GM13977 (cell line): ENCODE results near the gene ASB3.

ENCODE experiments used
- DNase-seq: peaks from one replicate; pipeline ENCODE4 v3.0.0; 2012; ENCODE audit warnings: low spot score
- CTCF ChIP-seq: IDR thresholded peaks from 2 replicates; pipeline ENCODE4 v1.5.1; 2012; ENCODE audit warnings: mild to moderate bottlenecking, control low read depth; ENCODE audit not compliant: insufficient read depth; ENCODE audit errors: extremely low read depth, missing control alignments
- in situ Hi-C: fragments of 300-500 bp; cut with MboI; formaldehyde crosslinking; loops from one replicate; pipeline ENCODE4 v1.12.0; 2022; ENCODE audit warnings: low sequenced_read_pairs, low pct_unique_long_range_greater_than_20kb, mixed read lengths, inconsistent platforms; ENCODE audit not compliant: unreplicated experiment

The ASB3 gene

GRCh38 chr2:53629001-53629400, 157.8 kb downstream of the ASB3 start:
- in situ Hi-C loops, result no loop called here
- no peak for TF ChIP-seq CTCF
- DNase-seq, result no peak

GRCh38 chr2:53622141-53622540, 164.6 kb downstream of the ASB3 start:
- in situ Hi-C loops, result no loop called here
- DNase-seq, result no peak
- TF ChIP-seq CTCF, result no peak

- in situ Hi-C loops, result no loop called here
- TF ChIP-seq CTCF, result no peak
- no peak for DNase-seq
These were observed 165.8 kb downstream of the ASB3 start for GRCh38 chr2:53620981-53621380.
